Prostate gland (tissue), 2 donors: ENCODE results near the gene ATOX1. TPM values are rescaled to one million over a fixed set of nuclear protein-coding genes. Genes with fewer than 3 reads are reported as not detected.
A peak's percentile ranks its signal among the peaks of the same experiment; 100 is the strongest.
"Not testable (repeated sequence)": the region's sequence is repeated elsewhere in the genome, so short reads cannot be mapped to it uniquely, and the experiment has no call there.

Experiments
- DNase-seq: peaks from one replicate; pipeline ENCODE4 v3.0.0-alpha.2; 2019; ENCODE audit warnings: low spot score
- H3K27ac ChIP-seq, 2 donors: fragments of 200-600 bp; sonication (generic); 2 replicates each; pipeline ENCODE4 v1.5.1; 2017 to 2019
- H3K27me3 ChIP-seq: fragments of 200-600 bp; sonication (generic); replicated peaks from 2 replicates; pipeline ENCODE4 v1.5.1; 2019; ENCODE audit not compliant: insufficient read depth
- H3K36me3 ChIP-seq, 2 donors: fragments of 200-600 bp; sonication (generic); 1 replicate in 1 of 2; 2 replicates in 1 of 2; pipeline versions ENCODE4 v1.5.1 to v1.8.1; 2017 to 2019
- H3K4me1 ChIP-seq: fragments of 200-600 bp; sonication (generic); replicated peaks from 2 replicates; pipeline ENCODE4 v1.5.1; 2019
- H3K4me3 ChIP-seq, 2 donors: fragments of 200-600 bp; sonication (generic); 2 replicates each; pipeline ENCODE4 v1.5.1; 2017 to 2019
- H3K9me3 ChIP-seq: fragments of 200-600 bp; sonication (generic); 2 replicates; pipeline ENCODE4 v1.5.1; 2017
- CTCF ChIP-seq, 4 experiments: fragments of 200-600 bp in 2 of 4; fragments of 450-650 bp in 2 of 4; sonication (generic) in 2 of 4; IDR thresholded peaks; 1 replicate in 3 of 4; 2 replicates in 1 of 4; pipeline ENCODE4 v1.5.1; 2016 to 2019; ENCODE audit warnings: antibody characterized with exemption in 4 of 4, mild to moderate bottlenecking in 2 of 4, moderate library complexity in 2 of 4
- POLR2A ChIP-seq: fragments of 450-650 bp; IDR thresholded peaks from one replicate; pipeline ENCODE4 v1.6.1; 2016; ENCODE audit warnings: antibody characterized with exemption, mild to moderate bottlenecking
- POLR2AphosphoS5 ChIP-seq: sonication (generic); formaldehyde crosslinking; IDR thresholded peaks from one replicate; pipeline ENCODE4 v1.6.1; 2017; ENCODE audit warnings: antibody characterized with exemption
- WGBS: methylation state at CpG from one replicate; pipeline ENCODE4 v1.1.5; 2018; 5-methylcytosine and 5-hydroxymethylcytosine counted together
- intact Hi-C: fragments of 100-400 bp; cut with DNase I; formaldehyde crosslinking; loops from one replicate; pipeline ENCODE4 v1.14.2; 2022
- total RNA-seq, 2 donors: library from RNA; depleted of rRNA; stranded (reverse); fragments of >200 nt; gene quantifications; one replicate each; pipeline ENCODE4 v1.1.0, GENCODE V29; 2016

Gene ATOX1
- total RNA-seq, 2 donors from 2014 or later: 97.8 to 163 TPM

- Histone ChIP-seq H3K4me3 (no peak overlapping the region), H3K4me1 (no peaks in the 10 kb centered on the region), H3K9me3 (no peaks in the 10 kb centered on the region), H3K27ac (no peak overlapping the region), H3K27me3 (peaks cover 2% of the 10 kb centered on the region), H3K36me3 (no peaks in the 10 kb centered on the region)
- TF ChIP-seq POLR2A (no peak), CTCF (IDR thresholded peaks at IDR 0.05) (no peak), POLR2AphosphoS5 (no peak)
- intact Hi-C loops: no loop called here
- no peak for DNase-seq
- WGBS: 81% methylated on average over 1 of the region's 1 CpG
These were observed 54.7 kb downstream of the ATOX1 start for GRCh38 chr5:151703780-151704179.

GRCh38 chr5:151703227-151703626, 55.2 kb downstream of the ATOX1 start:
- peaks cover 2% of the 10 kb centered on the region for H3K27me3 ChIP-seq
- 81% methylated on average over 1 of the region's 1 CpG for WGBS
- no peaks in the 10 kb centered on the region for H3K4me1 ChIP-seq
- no peak overlapping the region for H3K27ac ChIP-seq
- TF ChIP-seq CTCF (IDR thresholded peaks at IDR 0.05) (no peak), POLR2AphosphoS5 (no peak), POLR2A (no peak)
- H3K36me3 ChIP-seq: no peaks in the 10 kb centered on the region
- H3K4me3 ChIP-seq: no peak overlapping the region
- intact Hi-C loops: no loop called here
- no peak for DNase-seq
- H3K9me3 ChIP-seq: no peaks in the 10 kb centered on the region

- no peak for DNase-seq
- Histone ChIP-seq H3K4me3 (no peak overlapping the region), H3K4me1 (no peaks in the 10 kb centered on the region), H3K27ac (no peak overlapping the region), H3K9me3 (no peaks in the 10 kb centered on the region), H3K36me3 (no peaks in the 10 kb centered on the region), H3K27me3 (peaks cover 2% of the 10 kb centered on the region)
- intact Hi-C loops: no loop called here
- no peak for TF ChIP-seq POLR2A
These were observed 57.6 kb downstream of the ATOX1 start for GRCh38 chr5:151700820-151701219.

- no peak for DNase-seq
- Histone ChIP-seq H3K27me3 (peaks cover 2% of the 10 kb centered on the region), H3K4me3 (no peak overlapping the region), H3K27ac (no peak overlapping the region), H3K9me3 (no peaks in the 10 kb centered on the region), H3K4me1 (no peaks in the 10 kb centered on the region), H3K36me3 (no peaks in the 10 kb centered on the region)
- intact Hi-C loops: no loop called here
- WGBS: 97% methylated on average over 2 of the region's 2 CpGs
- no peak for TF ChIP-seq POLR2A
- TF ChIP-seq CTCF (IDR thresholded peaks at IDR 0.05): no peak
- TF ChIP-seq POLR2AphosphoS5: no peak
These were observed 58.1 kb downstream of the ATOX1 start for GRCh38 chr5:151700296-151700695.

- intact Hi-C loops: no loop called here
- Histone ChIP-seq H3K9me3 (no peaks in the 10 kb centered on the region), H3K36me3 (no peaks in the 10 kb centered on the region), H3K27ac (peak overlapping the region; percentile 36 to 65), H3K27me3 (peaks cover 2% of the 10 kb centered on the region), H3K4me3 (no peak overlapping the region), H3K4me1 (no peaks in the 10 kb centered on the region)
- 57% methylated on average over 13 of the region's 13 CpGs for WGBS
- TF ChIP-seq CTCF (IDR thresholded peaks at IDR 0.05) (no peak), POLR2AphosphoS5 (no peak), POLR2A (no peak)
- DNase-seq: no peak
These were observed 59.1 kb downstream of the ATOX1 start for GRCh38 chr5:151699071-151699901.

- H3K27ac ChIP-seq: peak overlapping the region; percentile 45 to 48
- H3K9me3 ChIP-seq, DNase-seq, H3K36me3 ChIP-seq, H3K4me1 ChIP-seq, intact Hi-C loops, H3K4me3 ChIP-seq, H3K27me3 ChIP-seq: not testable (repeated sequence)
- 98% methylated on average over 4 of the region's 4 CpGs for WGBS
These were observed 60.4 kb downstream of the ATOX1 start for GRCh38 chr5:151698081-151698480.
